NCI-H2171 (cell line): Measurements from ENCODE around the gene CBLIF.
"Not testable (repeated sequence)": the region's sequence is repeated elsewhere in the genome, so short reads cannot be mapped to it uniquely, and the experiment has no call there.

ENCODE experiments used
- DNase-seq: peaks from one replicate; lab custom pipeline; 2025; lab: John Stamatoyannopoulos, UW

The CBLIF gene

DNA sequence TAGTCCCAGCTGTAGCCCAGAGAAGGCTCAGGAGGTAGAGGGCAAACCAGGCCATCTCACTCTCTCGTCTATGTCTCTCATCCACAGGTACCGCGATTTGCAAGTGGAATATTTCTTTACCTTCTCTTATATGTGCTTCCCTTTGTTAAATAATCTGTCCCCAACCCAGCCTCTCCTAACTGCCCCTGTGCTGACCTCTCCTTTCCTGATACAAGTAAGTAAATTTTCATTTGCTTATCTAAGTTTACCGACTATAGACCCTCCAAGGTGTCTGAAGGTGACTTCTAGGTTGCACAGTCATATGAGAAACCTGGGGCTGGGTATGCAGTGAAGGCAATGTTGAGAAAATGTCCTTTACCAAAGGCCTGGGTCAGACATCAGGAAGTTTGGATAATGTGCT lies at the start of gene CBLIF:
CBLIF (minus strand) TSS at position 101 of the 400 bp plus-strand sequence; CDS start at position 55, 46 bp downstream.
- no peak for DNase-seq

DNA sequence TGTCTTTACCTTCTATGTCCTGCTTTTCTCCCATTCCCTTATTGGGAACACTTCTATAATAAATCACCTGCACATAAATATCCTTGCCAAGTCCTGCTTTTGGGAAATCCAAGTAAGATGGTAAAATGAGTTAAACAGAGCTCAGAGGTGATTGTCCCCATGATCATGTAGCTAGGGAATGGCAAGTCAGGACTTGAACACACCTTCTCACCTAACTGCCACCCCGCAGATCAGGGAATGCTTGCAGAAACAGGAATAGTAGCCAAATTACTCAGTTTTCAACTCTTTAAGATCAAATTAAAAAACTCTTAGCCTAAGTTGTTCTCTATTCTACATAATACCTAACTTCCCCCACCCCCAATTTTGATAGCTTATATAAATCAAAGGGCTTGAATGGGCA lies 49.3 kb upstream of the CBLIF start:
- DNase-seq, result no peak

DNA sequence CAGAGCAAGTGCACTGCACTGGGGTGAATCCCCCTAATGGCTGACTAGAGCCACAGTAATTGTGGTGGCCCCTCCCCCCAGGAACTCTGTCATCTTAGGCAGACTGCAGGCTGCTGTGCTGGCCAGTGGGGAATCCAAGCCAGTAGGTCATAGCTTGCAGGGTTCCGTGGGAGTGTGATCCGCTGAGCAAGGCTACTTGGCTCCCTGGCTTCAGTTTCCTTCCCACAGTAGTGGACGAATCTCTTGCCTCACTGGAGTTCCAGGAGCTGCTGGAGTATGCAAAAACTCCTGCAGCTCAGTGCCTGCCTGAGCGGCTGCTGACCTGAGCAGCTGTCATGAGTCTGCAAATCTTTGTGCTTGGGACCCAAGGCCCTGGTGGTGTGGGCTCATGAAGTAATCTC lies 46.5 kb upstream of the CBLIF start:
- DNase-seq, result no peak

DNA sequence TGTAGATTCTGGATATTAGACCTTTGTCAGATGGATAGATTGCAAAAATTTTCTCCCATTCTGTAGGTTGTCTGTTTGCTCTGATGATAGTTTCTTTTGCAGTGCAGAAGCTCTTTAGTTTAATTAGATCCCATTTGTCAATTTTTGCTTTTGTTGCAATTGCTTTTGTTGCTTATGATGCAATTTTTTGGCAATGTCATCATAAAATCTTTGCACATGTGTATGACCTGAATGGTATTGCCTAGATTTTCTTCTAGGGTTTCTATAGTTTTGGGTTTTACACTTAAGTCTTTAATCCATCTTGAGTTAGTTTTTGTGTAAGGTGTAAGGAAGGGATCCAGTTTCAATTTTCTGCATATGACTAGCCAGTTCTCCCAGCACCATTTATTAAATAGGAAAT lies 41.9 kb upstream of the CBLIF start:
- DNase-seq, result not testable (repeated sequence)

DNA sequence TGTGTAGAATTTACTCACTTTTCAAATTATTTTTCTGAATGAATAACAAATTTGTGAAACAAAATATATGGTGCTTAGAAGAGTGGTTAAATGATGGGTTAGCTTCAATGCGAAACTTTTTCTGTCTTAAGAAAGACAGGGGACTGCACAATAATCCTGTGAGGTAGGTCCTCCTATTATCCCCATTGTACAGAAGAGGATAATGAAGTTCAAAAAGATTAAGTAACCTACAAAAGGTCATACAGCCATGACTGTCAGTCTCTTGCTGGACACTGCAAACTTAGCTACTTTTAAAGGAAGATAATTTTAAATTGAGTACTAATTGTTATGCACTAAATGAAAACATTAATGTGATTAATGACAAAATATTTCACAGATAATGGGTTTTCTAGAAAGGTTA lies 38.3 kb upstream of the CBLIF start:
- no peak for DNase-seq

DNA sequence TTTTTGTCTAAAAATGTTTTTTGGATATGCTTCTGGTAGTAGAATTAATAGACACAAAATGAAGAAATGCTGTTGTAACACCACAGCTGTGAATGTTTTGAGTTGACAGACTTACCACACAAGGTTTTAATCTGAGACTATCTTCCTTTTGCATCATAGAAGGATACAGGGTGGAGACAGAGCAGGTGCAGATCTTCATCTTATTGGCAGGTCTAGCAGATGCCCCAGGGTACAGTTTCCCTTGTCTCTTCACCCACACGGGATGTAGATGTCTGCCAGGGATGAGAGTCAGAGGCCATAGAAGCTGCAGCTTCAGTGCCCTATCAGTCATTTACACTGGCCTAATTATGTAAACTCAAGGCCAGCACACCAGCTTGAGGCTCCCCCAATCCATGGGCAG lies 34.3 kb upstream of the CBLIF start:
- no peak for DNase-seq

DNA sequence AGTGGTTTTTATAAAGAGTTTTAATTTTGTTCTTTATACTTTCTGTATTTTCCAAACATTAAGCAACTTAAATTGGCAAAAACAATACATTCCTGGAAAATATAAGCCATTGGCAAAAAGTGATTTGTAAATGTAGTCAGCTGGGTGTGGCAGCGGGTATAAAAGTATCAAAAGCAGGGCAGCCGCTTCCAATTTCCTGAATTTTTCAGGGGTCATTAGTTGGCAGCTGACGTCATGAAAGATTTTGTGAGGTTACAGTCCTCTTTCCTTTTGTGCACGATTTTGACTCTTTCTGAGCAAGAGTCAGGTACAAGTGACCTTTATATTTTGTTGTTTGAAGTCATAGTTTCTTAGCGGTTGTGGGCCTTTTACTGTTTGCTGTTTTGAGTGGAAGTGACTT lies 33.3 kb upstream of the CBLIF start, which contains the start of gene OOSP3:
OOSP3 (plus strand) TSS at position 208 of the 400 bp plus-strand sequence; CDS start at position 235, 27 bp downstream.
- DNase-seq, result no peak

DNA sequence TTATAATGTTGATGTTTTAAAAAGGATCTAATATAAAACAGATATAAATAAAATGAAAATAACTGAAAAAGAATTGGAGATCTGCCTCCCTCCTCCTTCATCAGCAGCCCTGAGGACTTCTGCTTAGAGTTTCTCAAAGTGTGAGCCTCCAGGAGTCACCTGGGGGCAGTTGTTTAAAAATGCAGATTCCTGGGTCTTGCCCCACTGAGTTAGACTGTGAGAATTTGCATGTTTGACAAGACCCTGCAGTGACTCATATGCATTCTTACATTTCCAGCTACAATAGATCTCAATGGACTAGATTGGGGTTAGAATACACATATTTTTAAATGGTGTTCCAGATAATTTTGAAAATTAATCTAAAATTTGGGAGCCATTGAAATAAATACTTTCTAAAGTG lies 32.5 kb upstream of the CBLIF start:
- no peak for DNase-seq

DNA sequence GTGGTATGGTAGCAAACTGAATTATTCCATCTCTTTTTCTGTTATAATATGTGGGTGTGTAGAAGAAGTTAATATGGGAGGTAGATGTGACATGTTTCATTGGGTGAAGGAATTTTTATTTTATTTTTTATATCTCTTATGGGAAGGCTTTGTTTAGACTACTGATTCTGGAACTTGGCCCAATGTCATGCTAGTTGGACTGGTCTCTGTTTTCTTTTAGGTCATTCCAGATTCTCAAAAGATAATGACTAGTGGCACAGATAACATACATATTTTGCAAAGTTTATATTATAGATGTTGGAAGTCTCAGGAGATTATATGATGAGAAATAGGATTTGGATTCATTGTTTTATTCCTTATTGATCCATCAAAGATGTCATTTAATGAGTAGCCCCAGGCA lies 32.0 kb upstream of the CBLIF start:
- DNase-seq, result no peak

DNA sequence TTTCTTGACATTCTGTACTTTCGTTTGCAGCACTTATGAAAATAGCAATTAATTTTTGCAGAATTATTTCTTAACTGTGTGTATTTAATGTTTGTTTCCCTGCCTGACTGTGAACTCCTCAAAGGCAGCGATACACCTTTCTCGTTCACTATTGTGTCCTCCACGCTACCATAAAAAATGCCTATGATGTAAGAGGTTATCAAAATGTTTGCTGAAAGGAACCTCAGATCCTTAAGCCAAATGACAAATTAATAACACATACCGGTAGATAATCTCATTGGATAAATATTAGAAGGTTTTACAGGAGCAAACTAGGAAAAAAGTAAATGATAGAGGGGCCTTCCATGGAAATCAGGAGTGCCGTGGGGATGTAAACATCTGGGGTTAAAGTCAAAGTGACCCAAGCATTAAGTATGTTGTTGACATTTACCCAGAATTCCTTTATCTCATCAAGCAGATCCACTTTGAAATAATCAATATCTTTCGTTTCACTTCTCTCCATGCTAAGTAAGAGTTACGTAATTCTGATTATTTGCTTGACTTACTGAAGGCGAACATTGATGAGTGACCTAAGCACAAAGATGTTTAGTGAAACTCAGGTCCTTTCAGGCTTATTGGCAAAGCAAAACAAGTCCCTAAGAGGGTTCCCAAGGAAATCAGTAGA lies 30.7 kb upstream of the CBLIF start:
- DNase-seq, result no peak

DNA sequence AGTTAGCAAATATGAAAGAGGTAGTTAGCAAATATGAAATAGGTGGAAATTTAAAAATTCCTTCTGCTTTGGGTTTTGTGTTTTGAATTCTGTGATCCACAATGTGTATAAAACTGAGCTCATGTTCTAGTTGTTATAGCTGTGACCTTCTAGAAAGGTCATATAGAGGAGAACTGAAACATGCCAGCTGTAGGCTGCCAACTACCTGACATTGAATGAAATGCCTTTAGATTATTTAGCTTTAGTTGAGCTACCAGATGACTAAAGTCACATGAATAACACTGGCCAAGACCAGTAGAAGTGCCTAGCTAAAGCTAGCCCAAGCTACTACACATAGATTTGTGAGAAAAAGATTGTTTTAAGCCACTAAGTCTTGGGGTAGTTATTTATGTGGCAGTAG lies 26.8 kb upstream of the CBLIF start:
- no peak for DNase-seq

DNA sequence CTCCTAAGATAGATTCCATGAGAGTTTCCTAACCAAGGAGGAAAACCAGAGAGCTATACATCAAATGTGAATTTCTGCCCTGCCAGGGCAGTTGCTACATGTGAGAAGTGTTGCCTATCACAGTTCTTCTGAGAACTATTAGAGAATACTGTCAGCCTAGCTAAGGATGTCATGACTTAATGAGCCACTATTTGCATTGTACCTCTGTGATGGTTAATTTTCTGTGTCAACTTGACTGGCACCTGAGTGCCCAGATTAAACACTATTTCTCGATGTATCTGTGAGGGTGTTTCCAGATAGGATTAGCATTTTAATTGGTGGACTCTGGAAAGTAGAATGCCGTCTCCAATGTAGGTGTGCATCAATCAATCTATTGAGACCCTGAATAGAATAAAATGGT lies 22.6 kb upstream of the CBLIF start:
- no peak for DNase-seq

DNA sequence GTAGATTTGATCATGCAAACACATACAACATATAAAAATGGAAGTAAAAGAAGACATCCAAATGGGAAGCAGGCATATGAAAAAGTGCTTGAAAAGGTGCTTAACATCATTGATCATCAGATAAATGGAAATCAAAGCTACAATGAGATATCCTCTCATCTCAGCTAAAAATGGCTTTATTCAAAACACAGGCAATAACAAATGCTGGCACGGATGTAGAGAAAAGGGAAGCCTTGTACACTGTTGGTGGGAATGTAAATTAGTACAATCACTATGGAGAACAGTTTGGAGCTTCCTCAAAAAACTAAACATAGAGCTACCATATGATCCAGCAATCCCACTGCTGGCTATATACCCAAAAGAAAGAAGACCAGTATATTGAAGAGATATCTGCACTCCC lies 21.5 kb upstream of the CBLIF start:
- no peak for DNase-seq

DNA sequence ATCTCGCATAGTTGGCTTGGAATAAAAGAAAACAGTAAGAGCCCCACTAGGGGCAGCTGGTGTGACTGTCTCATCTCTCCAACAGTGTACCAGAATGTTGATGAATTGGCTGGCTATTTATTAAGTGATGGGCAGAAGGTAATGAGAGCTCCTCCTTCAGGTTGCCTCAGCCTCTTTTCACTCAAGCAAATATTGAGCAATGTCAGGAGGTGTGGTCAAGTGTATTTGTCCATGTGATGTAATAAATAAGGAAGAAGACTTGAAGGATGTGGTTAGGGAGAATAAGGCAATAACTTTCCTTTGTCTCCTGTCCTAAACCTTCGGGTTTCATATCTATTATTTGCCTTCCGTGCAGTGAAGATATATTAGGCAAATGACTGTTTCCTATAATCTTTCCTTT lies 21.1 kb upstream of the CBLIF start, which contains the start of gene TCN1:
TCN1 (minus strand) TSS at position 91 of the 400 bp plus-strand sequence; CDS start at position 74, 17 bp downstream.
- DNase-seq, result no peak

DNA sequence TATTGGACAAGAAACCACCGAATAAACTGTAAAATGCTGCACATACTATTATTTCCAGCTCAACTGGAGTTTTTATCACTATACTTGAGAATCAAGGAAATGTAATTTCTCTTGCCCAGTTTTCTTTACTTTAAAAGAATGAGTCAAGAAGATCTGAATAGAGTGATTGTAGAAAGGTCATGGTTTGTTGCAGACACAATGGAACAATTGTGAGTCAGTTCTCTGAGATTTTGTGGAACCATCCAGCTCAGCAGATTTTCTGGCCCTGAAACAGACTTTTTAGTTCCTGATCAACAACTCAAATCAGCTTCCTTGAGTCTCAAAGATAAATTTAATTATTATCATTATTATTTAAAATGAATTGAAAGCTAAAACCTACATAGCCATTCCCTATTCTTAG lies 19.7 kb upstream of the CBLIF start:
- DNase-seq, result no peak

DNA sequence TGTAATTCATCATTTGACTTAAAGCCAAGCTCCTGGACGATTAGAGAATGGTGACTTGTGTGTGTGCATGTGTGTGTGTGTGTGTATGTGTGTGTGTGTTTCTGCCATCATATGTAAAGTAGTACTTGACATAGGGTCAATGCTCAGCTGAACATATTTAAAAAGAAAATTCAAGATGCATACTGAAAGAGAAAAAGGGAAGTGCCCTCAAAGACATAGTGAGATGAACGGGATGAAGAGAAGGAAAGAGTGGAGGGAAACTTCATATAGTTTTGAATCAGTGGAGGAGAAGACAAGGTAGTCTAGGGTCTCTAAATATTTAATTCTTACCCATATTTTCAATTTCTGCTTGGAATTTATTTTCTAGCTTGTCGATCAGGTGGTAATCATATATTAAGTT lies 17.0 kb upstream of the CBLIF start:
- no peak for DNase-seq

DNA sequence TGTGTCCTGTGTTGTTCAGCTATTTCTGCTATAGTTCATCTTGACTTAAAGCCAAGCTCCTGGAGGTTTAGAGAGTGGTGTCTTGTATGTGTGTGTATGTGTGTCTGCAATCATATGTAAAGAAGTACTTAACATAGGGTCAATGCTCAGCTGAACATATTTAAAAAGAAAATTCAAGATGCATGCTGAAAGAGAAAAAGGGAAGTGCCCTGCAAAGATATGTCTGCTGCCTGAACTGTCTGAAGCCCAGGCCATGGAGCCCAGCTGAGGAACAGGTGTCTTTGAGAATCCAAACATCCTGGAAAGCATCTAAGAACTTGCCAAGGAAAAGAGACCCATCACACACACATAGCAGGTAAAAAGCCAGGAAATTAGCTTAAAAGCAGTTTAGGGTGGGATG lies 14.4 kb upstream of the CBLIF start:
- no peak for DNase-seq

DNA sequence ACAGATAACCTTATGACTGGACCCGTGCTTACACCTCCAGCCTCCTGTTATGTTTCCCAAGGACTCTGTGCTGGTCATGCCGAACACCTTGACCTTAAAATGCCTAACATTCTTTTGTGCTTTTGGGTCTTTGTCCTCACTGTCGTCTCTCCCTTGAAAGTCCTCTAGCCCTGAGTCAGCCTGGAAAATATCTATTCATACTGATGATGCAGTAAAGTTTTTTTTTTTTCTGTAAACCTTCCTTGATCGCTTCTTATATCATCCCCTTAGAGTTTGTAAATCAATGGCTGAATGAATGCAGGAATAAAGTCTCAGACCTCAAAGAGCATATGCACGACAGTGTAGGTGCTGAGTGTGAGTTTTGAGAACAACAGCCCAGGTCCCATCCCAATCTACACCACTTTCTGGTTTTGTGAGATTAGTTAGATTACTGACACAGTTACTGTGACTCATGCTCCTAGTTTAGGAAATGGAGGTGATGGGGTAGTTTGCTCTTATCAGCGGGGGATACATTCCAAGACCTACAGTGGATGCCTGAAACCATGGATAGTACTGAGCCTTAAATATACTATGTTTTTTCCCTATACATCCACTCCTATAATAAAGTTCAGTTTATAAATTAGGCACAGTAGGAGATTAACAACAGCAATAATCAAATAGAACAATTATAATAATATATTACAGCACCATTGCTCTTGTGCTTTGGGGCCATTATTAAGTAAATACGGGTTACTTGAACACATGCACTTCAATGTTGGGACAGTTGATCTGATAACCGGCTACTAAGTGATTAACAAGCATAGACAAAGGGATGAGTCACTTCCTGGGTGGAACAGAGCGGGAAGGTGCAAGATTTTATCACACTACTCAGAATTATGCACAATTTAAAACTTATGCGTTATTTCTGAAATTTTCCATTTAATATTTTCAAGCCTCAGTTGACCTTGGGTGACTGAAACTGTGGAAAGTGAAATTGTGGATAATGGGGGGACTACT lies 12.4 kb upstream of the CBLIF start:
- no peak for DNase-seq

DNA sequence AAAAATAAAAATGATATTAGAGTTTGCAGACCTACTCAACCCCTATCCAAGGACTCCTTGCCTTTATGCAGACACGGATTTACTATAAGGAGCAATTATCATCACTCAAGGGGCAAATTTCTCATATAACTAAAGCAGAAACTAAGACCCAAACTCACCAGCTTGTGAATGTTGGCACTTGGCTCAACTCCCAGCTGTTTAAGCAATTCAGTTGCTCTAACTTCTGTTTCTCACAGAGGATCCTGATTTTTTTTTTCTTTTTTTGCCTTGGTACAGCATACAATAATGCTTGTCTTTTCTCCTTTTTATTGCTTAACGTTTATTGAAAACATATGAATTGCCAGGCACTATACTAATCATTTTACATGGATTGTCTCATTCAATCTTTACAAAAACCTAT lies 9.6 kb upstream of the CBLIF start:
- no peak for DNase-seq

DNA sequence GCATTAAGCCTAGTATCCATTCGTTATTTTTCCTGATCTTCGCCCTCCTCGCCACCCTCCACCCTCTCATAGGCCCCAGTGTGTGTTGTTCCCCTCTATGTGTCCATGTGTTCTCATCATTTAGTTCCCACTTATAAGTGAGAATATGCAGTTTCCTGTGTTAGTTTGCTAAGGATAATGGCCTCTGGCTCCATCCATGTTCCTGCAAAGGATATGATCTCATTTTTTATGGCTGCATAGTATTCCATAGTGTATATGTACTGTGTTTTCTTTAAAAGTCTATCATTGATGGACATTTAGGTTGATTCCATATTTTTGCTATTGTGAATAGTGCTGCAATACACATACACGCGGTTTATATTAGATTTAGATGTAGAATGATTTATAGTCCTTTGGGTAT lies 6.1 kb upstream of the CBLIF start:
- not testable (repeated sequence) for DNase-seq

DNA sequence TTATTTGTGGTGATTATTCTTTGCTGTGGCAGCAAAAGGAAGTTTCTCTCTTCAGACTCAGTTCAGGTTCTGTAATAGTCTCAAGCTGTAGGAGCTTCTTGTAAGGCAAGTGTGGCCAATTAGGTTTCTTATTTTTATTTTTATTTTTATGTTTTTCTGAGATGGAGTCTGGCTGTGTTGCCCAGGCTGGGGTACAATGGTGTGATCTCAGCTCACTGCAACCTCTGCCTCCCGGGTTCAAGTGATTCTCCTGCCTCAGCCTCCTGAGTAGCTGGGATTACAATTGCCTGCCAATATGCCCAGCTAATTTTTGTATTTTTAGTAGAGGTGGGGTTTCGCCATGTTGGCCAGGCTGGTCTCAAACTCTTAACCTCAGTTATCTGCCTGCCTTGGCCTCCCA lies 4.3 kb upstream of the CBLIF start:
- not testable (repeated sequence) for DNase-seq

DNA sequence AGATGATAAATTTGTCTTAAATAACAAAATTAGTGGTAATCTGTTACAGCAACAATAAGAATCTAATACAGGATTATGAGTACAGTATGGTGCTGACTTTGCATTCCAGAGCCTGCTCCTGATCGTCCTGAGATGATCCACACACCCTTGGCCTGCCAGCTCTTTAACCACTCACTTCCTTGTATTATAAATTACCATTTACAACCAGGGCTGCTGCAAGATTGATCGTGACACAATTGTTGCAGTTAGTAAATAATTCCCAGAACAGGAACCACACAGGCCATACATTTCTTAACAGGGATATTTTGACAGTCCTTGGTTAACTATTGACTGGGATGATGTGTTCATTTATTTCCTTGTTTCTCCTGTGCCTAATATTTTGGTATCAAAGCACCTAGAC lies 3.8 kb upstream of the CBLIF start:
- DNase-seq, result no peak

DNA sequence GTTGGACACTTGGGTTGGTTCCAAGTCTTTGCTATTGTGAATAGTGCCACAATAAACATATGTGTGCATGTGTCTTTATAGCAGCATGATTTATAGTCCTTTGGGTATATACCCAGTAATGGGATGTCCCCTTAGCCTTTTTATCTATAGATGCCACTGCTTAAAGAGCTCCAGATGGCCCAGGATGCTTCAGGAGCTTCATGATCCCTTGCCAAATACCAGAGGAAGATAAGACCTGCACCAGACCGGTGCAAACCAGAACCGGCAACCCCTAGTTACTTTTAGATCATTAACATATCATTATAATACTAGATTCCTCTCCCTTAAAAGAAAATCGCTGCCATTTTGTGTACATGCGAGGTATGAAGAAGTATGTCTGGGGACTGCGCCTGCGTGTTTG lies 3.1 kb upstream of the CBLIF start:
- DNase-seq, result not testable (repeated sequence)
